HG03139 (cell line): ENCODE results near the gene UNC119.

Experiments
- ATAC-seq: cut with Tn5 transposase; IDR thresholded peaks from one replicate; pipeline ENCODE4 v1.9.1; 2021; ENCODE audit not compliant: unreplicated experiment

UNC119 gene

GRCh38 chr17:28545141-28545503 is 7.3 kb downstream of the UNC119 start:
- no peak for ATAC-seq

DNA sequence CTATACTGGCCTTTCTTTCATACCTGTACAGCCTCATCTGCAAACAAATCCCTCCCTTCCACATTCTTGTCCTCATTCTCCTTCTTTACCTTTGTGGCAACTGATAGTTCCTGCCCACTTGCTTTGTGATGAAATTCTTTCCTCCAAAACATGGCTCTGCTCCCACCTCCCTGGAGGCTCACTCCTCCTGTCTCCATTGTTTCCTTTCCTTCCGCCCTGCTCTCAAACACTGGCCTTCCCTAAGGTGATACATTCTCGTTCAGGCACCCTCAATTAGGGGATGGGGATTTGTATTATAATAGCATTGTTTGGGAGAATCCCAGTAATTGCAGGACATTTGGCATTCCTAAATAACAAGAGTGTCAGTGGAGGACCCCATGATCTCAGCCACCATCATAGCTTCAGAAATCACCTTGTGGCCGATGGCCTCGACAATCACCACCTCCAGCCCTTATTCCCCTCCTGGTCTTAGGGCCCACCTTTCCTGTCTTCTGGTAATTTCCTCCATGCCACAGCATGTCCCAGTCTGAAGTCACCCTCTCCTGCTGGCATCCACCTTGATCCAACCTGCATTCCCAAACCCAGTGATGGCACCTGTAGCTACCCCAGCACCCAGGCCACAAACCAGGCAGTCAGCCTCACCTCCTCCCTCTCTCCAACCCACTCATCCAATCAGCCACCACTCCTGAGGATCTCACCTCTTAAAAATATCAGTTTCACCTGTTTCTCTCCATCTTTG is 7.9 kb downstream of the UNC119 start:
- no peak for ATAC-seq

DNA sequence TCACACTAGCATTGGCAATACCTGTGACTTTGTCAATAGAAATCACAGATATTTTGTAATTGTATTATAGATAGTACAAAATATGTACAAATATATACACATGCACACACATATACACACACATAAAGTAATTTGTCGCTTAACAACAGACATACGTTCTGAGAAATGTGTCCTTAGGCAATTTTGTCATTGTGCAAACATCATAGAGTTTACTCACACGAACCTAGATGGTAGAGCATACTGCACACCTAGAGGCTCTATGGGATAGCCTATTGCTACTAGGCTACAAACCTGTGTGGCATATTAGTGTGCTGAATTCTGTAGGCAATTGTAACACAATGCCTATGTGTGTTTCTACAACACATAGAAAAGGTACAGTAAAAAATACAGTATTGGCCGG is 11.0 kb downstream of the UNC119 start:
- ATAC-seq = no peak

DNA sequence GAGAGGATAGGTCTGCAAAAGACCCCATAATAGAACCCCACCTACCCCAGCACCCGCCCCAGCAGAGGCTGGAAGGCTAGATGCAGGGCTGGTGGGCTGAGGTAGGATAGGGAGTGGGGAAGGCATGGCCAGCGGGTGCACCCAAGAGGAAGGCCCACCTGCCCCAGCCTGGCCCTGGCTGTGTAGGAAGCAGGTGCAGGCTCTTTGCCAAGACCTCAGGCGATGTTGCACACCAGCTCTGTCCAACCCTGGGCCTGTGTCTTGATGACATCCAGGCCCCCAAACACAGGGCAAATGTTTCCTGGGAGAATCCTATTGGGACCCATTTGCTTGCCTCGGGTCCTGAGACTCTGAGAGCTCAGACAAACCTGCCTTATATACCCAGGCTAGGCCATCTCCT is 12.2 kb downstream of the UNC119 start:
- ATAC-seq = no peak

DNA sequence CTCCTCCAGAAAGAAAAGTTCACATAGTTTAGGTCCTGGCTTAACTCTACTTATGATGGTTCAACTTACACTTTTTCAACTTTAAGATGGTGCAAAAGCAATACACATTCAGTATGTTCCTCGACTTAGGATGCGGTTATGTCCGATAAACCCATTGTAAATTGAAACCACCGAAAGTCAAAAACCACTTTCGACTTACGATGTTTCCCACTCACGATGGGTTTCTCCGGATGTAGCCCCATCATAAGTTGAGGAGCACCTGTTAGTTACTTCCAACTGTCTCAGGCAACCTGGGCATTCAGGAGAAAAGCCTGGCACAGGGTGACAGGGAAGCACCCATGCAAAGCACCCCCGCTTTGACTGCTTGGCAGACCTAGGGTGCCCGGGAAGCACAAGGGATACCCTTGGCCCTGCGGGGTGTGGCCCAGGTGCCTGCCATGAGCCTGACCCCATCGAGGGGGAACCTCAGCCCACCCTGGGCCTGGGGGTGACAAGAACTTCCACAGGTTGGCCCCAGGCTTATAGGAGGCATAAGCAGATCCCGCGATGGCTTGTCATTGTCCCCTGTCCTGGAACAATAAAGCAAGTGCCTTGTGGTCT is 14.0 kb downstream of the UNC119 start:
- ATAC-seq = no peak

DNA sequence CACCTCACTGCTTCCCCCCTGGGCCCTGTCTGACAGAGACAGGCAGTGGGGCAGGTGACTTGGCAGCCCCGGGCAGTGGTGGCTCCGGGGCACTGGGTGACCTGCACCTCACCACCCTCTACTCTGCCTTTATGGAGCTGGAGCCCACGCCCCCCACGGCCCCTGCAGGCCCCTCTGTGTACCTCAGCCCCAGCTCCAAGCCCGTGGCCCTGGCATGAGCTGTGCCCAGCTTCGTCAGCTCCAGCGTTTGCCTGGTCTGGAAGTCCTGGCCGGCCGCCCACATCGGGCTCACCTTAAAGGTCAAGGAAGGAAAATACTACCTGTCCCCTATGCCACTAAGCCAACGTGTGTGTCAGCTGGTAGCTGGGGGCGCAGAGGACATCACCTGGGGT is 15.2 kb downstream of the UNC119 start:
- ATAC-seq = no peak

GRCh38 chr17:28536532-28537218 is 15.7 kb downstream of the UNC119 start:
- ATAC-seq = no peak

DNA sequence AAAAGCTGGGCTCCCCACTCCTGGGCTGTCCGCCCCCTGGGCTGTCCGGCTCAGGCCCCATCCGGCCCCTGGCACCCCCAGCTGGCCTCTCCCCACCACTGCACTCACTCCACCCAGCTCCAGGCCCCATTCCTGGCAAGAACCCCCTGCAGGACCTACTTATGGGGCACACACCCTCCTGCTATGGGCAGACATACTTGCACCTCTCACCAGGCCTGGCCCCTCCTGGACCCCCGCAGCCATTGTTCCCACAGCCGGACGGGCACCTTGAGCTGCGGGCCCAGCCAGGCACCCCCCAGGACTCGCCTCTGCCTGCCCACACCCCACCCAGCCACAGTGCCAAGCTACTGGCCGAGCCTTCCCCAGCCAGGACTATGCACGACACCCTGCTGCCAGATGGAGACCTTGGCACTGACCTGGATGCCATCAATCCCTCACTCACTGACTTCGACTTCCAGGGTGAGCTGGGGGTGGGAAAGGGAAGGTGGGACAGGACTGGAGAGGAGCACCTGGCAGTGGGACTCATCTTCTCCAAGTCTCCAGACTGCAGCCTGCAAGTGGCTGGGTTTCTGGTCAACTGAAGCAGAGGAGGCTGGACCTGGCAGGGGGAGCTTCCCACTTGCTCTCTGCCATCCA is 17.6 kb downstream of the UNC119 start:
- no peak for ATAC-seq

DNA sequence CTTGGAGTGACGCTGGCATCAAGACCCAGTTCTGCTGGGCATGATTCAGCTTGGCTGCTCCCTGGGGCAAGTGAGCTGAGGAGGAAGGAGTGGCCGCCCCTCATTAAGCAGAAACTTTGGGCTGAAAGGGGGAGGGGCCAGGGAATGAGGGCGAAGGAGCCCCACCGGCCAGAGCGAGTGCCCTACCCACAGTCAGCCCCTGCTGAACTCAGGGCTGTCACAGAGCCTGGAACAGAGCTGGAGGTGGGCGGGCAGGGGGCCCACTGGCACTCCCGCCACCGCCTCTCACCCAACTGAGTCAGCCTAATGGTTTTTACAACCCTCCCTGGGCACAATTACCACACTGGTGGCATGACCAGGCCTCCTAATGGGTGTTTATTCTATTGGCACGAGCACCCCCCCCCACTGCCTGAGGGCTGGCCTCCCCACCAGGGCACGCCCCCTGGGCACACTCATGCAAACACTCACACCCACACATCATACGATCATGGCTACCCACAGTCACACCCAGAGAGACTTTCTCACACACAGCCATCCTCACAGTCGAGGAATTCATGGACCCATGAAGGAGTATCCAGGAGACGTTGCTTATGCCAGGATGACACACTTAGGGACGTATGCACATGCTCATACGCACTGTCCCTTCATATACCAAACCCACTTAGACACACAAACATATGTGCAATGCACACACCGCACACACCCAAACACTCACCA is 19.2 kb downstream of the UNC119 start:
- ATAC-seq = no peak

- ATAC-seq = no peak
Observed at GRCh38 chr17:28532050-28532960, 20.1 kb downstream of the UNC119 start.

DNA sequence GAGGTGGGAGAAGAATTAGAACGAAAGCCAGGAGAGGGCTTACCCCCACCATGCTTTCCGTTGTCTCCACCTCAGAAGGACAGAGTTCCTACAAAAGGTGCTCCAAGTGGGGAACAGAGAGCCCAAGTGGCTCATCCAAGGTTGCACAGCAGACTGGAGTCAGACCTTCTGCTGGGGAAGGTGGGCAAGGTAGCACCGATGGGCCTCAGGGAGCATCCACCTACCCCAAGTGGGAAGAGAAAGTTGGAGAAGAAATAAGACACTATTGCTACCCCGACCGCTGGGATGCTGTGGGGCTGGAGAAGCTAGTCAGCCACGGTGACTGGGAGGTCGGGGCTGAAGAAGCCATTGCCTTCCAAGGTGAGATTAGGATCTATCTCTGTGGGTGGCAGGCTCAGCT is 21.5 kb downstream of the UNC119 start:
- ATAC-seq = no peak

GRCh38 chr17:28530250-28530649 is 22.2 kb downstream of the UNC119 start:
- ATAC-seq = no peak

DNA sequence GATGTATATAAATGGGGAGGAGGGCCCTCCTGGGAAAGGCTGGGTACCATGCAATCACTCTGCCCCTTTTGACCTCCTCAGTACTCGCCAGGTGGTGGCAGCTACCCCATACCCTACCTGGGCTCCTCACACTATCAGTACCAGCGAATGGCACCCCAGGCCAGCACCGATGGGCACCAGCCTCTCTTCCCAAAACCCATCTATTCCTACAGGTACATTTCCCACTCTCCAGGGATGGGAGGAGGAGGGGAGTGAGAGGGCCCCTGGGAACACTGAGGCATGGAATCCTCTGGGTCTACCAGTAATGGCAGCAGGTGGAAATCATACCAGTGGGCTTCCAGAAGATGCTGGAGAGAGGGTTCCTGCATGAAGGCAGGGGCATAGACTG is 23.4 kb downstream of the UNC119 start:
- ATAC-seq = no peak

GRCh38 chr17:28528327-28529012 is 24.0 kb downstream of the UNC119 start:
- ATAC-seq = no peak

DNA sequence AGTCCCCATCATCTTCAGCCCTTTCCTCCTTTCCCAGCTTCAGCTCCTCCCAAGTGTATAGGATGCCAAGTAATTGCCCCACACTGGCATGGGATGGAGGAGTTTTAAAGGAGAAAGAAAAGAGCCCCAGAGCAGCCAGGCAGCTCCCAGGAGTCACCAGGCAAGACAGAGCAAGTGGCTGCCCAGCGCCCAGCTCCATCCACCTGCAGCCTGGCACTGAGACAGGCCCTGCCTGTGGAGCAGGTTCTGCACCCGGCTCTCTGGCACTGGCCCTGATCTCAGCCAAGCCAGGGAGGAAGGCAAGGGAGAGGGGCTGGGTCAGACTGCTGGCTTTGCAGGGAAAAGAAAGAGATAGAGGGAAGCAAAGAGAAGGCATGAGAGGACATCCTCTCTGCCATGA is 24.6 kb downstream of the UNC119 start:
- ATAC-seq = no peak

GRCh38 chr17:28527181-28527681 is 25.2 kb downstream of the UNC119 start:
- no peak for ATAC-seq

DNA sequence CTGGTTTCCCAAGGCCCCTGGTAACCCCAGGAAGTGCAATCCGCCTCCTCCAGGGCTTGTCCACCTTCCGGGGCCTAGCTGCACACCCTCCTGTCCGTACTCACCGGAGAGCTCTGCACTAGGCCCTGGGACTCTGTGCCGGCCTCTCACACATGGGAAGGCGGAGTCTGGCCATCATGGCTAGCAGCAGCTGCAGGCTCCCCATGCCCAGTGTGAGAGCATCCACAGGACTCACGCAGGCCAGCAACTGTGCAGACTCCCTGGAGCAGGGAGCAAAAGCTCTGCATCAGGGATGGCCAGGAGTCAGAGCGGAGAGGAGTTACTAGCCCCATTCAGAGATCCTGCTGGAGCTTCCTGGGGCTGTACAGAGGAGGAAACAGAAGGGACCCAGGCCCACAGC is 26.0 kb downstream of the UNC119 start:
- no peak for ATAC-seq

DNA sequence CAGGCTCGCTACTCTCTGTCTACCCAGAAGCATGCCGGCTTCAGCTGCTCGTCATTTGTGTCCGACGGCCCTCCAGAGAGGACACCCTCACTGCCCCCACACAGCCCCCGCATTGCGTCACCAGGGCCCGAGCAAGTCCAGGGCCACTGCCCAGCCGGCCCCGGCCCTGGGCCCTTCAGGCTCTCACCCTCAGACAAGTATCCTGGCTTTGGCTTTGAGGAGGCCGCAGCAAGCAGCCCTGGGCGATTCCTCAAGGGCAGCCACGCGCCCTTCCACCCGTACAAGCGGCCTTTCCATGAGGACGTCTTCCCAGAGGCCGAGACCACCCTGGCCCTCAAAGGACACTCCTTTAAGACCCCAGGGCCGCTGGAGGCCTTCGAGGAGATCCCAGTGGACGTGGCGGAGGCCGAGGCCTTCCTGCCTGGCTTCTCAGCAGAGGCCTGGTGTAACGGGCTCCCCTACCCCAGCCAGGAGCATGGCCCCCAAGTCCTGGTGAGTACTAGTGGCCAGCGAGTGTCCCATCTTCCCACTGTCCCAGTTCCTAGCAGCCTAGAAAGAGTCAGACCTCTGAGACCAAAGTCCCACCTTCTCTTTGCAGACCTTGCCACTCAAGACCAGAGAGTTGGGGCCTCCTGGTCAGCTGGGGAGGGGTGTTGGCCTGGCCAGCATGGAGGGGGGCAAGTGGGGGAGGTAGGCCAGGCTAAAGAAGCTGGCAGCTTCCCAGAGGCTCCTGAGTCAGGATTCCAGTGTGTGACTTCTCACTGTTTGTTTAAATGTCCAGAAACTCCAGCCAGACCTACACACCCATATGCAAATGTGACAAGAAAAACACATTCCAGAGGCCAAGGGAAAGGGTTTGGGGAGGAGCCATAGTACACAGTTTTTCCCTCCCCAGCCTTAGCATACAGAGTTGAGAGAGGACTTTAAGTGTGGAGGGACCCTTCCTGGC is 27.7 kb downstream of the UNC119 start:
- no peak for ATAC-seq
